Neural cell (in vitro differentiated cells): ENCODE results near the gene LHPP.

Experiments used
- EZH2 ChIP-seq: fragments of 200-600, 300-800 bp; shearing (Covaris generic), sonication (generic); IDR thresholded peaks from 2 replicates; pipeline ENCODE4 v1.6.1; 2014; ENCODE audit warnings: antibody characterized with exemption, low read length, borderline replicate concordance, mild to moderate bottlenecking; ENCODE audit not compliant: insufficient read depth, poor library complexity, severe bottlenecking
- POLR2AphosphoS5 ChIP-seq: IDR thresholded peaks from 2 replicates; pipeline ENCODE4 v1.6.1; 2012
- TAF1 ChIP-seq: IDR thresholded peaks from 2 replicates; pipeline ENCODE4 v1.6.1; 2012; ENCODE audit warnings: low read depth
- TF ChIP-seq, protein P1 (sequence below): fragments of 450-650 bp; IDR thresholded peaks from 2 replicates; pipeline ENCODE4 v1.5.1; 2014; ENCODE audit warnings: antibody characterized with exemption, mild to moderate bottlenecking, moderate library complexity; ENCODE audit not compliant: poor library complexity, severe bottlenecking
- TF ChIP-seq, protein P2 (sequence below): IDR thresholded peaks from 2 replicates; pipeline ENCODE4 v1.6.1; 2012; ENCODE audit warnings: borderline replicate concordance

DNA sequence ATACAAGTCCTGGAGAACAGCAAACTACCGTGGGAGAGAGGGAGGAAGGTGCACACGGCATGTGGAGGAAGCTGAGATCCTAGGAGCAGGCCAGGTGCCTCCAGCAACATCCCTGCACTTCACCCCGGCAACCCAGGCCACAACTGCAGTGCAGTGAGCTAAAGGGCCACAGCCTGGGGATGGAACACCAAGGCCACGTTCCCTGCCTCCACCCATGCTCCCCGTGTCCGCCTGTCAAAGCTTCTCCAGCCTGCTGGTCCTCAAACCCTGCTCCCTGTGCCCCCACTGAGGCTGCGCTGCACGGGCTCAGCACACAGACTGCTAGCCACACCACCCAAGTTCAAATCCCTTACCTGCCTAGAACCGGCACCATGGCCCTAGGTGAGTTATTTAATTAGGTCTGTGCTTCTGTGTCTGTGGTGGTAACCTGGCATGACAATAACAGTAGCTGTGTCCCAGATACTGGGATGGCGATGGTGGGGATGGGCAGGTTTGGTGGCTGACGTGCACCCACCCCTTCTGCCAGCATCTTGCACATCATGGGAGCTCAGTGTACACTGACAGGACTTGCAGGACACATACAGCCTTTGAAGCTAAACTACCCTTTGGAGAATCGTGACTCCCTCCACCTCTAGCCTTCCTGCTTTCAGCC is 197.1 kb downstream of the LHPP start:
- TF ChIP-seq TAF1, result no peak
- TF ChIP-seq, protein P1, sequence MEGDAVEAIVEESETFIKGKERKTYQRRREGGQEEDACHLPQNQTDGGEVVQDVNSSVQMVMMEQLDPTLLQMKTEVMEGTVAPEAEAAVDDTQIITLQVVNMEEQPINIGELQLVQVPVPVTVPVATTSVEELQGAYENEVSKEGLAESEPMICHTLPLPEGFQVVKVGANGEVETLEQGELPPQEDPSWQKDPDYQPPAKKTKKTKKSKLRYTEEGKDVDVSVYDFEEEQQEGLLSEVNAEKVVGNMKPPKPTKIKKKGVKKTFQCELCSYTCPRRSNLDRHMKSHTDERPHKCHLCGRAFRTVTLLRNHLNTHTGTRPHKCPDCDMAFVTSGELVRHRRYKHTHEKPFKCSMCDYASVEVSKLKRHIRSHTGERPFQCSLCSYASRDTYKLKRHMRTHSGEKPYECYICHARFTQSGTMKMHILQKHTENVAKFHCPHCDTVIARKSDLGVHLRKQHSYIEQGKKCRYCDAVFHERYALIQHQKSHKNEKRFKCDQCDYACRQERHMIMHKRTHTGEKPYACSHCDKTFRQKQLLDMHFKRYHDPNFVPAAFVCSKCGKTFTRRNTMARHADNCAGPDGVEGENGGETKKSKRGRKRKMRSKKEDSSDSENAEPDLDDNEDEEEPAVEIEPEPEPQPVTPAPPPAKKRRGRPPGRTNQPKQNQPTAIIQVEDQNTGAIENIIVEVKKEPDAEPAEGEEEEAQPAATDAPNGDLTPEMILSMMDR, result no peak
- TF ChIP-seq POLR2AphosphoS5, result no peak
- TF ChIP-seq EZH2, result no peak
- TF ChIP-seq, protein P2, sequence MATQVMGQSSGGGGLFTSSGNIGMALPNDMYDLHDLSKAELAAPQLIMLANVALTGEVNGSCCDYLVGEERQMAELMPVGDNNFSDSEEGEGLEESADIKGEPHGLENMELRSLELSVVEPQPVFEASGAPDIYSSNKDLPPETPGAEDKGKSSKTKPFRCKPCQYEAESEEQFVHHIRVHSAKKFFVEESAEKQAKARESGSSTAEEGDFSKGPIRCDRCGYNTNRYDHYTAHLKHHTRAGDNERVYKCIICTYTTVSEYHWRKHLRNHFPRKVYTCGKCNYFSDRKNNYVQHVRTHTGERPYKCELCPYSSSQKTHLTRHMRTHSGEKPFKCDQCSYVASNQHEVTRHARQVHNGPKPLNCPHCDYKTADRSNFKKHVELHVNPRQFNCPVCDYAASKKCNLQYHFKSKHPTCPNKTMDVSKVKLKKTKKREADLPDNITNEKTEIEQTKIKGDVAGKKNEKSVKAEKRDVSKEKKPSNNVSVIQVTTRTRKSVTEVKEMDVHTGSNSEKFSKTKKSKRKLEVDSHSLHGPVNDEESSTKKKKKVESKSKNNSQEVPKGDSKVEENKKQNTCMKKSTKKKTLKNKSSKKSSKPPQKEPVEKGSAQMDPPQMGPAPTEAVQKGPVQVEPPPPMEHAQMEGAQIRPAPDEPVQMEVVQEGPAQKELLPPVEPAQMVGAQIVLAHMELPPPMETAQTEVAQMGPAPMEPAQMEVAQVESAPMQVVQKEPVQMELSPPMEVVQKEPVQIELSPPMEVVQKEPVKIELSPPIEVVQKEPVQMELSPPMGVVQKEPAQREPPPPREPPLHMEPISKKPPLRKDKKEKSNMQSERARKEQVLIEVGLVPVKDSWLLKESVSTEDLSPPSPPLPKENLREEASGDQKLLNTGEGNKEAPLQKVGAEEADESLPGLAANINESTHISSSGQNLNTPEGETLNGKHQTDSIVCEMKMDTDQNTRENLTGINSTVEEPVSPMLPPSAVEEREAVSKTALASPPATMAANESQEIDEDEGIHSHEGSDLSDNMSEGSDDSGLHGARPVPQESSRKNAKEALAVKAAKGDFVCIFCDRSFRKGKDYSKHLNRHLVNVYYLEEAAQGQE, result no peak
